ENCODE measurements around the gene H2BK1. TPM values are rescaled to one million over a fixed set of nuclear protein-coding genes. Genes with fewer than 3 reads are reported as not detected.

H2BK1 gene
- total RNA-seq, 1 experiment from 2014 or later = 0.69 TPM

- TF ChIP-seq EZH2phosphoT487 (IDR thresholded peaks at IDR 0.05; ENCODE audit: borderline replicate concordance) (no peak), SP1 (IDR thresholded peaks at IDR 0.05; ENCODE audit: low read depth) (no peak), MAX (IDR thresholded peaks at IDR 0.05) (no peak)
Observed at GRCh38 chr7:151226560-151226874, 16.2 kb upstream of the H2BK1 start (continued).

DNA sequence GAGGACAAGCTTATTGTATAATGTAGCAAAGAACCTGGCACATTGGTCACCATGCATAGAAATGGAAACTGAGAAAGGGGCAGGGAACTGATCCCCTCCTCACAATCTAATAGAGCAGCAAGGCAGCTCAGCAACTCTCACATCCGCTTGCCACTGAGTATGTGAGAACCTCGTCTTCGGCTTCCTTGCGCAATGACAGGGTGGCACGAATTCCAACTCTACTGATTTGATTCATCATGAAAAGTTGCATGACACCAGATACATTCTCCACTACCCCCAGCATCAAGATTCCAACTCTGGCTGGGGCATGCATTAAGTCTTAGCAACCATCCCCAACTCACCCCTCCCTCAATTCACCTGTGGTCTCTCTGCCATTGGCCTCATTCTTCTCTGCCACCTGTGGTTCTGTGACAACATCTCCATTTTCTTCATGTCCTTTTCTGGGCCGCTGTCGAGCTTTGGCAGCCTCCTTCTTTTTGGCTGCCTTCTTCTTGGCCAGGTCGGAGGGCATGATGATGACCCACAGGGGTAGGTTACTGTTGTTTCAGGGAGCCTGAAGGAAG lies 15.7 kb upstream of the H2BK1 start:
- Histone ChIP-seq H2AFZ (ENCODE audit: low read depth, low read length, poor library complexity, severe bottlenecking) (no peak overlapping the region), H3K4me2 (ENCODE audit: low read length) (peak overlapping the region; percentile 88), H4K20me1 (ENCODE audit: insufficient read depth) (no peaks in the 10 kb centered on the region), H3K9me2 (ENCODE audit: insufficient read depth) (no peaks in the 10 kb centered on the region), H3K9me3 (ENCODE audit: control insufficient read depth in 1 of 2, insufficient read depth in 1 of 2, low read depth in 1 of 2, low read length in 2 of 2) (no peaks in the 10 kb centered on the region), H3K4me3 (replicated peaks in 1 of 2; ENCODE audit: low read depth in 1 of 2, low read length in 2 of 2) (peak overlapping the region; percentile 76 to 83), H3K9ac (ENCODE audit: low read length) (peak overlapping the region; percentile 90), H3K4me1 (ENCODE audit: control insufficient read depth in 1 of 2, insufficient read depth in 2 of 2, low read length in 2 of 2) (peaks cover 9 to 17% of the 10 kb centered on the region in 2 experiments), H3K36me3 (ENCODE audit: control insufficient read depth in 1 of 2, insufficient read depth in 2 of 2, low read length in 2 of 2) (peaks cover 19 to 36% of the 10 kb centered on the region in 2 experiments; a peak in 3 of 4 replicates), H3K27ac (ENCODE audit: low read depth, low read length) (0 out of 2 replicates have a peak overlapping the region, but pooled peaks have one; percentile 66), H3K79me2 (ENCODE audit: insufficient read depth, low read length) (peaks cover 29% of the 10 kb centered on the region), H3K27me3 (ENCODE audit: insufficient read depth, low read length) (no peaks in the 10 kb centered on the region)
- POLR2A ChIA-PET = interaction anchor here (1.3 kb wide), 1 partner anchor 51 kb away, joined by 4 read pairs; no protein-coding TSS in a partner anchor
- CTCF ChIA-PET = no interaction called here
- ATAC-seq (no peak), DNase-seq (ENCODE audit: low read depth, low spot score) (no peak)
- intact Hi-C loops (cut with micrococcal nuclease) = no loop called here
- RAD21 ChIA-PET (ENCODE audit: low non-redundant PET in 1 of 2, low total read pairs in 2 of 2, uncharacterized antibody in 2 of 2, unreplicated experiment in 2 of 2) = no interaction called here
- no TSS peak for BruUV-seq (replicated peaks)
- TF ChIP-seq, protein P1, sequence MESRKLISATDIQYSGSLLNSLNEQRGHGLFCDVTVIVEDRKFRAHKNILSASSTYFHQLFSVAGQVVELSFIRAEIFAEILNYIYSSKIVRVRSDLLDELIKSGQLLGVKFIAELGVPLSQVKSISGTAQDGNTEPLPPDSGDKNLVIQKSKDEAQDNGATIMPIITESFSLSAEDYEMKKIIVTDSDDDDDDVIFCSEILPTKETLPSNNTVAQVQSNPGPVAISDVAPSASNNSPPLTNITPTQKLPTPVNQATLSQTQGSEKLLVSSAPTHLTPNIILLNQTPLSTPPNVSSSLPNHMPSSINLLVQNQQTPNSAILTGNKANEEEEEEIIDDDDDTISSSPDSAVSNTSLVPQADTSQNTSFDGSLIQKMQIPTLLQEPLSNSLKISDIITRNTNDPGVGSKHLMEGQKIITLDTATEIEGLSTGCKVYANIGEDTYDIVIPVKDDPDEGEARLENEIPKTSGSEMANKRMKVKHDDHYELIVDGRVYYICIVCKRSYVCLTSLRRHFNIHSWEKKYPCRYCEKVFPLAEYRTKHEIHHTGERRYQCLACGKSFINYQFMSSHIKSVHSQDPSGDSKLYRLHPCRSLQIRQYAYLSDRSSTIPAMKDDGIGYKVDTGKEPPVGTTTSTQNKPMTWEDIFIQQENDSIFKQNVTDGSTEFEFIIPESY (IDR thresholded peaks at IDR 0.05; ENCODE audit: extremely low read depth, insufficient replicate concordance, low read length) = no peak
- TF ChIP-seq SP1 (IDR thresholded peaks at IDR 0.05; ENCODE audit: low read depth) (no peak), FOSL1 (IDR thresholded peaks at IDR 0.05; ENCODE audit: low read depth) (no peak), ZNF274 (IDR thresholded peaks at IDR 0.05; ENCODE audit: low read depth, low read length) (no peak), EZH2 (IDR thresholded peaks at IDR 0.05) (no peak), EZH2phosphoT487 (IDR thresholded peaks at IDR 0.05; ENCODE audit: borderline replicate concordance) (no peak), CBX3 (IDR thresholded peaks at IDR 0.05; ENCODE audit: low read depth) (no peak), SRF (IDR thresholded peaks at IDR 0.05; ENCODE audit: low read depth) (no peak), POLR2A (IDR thresholded peaks at IDR 0.05; ENCODE audit: borderline replicate concordance, extremely low read depth, insufficient read depth, insufficient read length) (no peak), JUND (IDR thresholded peaks at IDR 0.05) (no peak), ZFX (IDR thresholded peaks at IDR 0.05) (no peak), ELF1 (IDR thresholded peaks at IDR 0.05; ENCODE audit: borderline replicate concordance, low read depth) (no peak), TCF7L2 (IDR thresholded peaks at IDR 0.05; ENCODE audit: borderline replicate concordance, extremely low read depth, insufficient read depth, insufficient read length) (no peak), RAD21 (IDR thresholded peaks at IDR 0.05; ENCODE audit: low read depth) (no peak)
- TF ChIP-seq, protein P2, sequence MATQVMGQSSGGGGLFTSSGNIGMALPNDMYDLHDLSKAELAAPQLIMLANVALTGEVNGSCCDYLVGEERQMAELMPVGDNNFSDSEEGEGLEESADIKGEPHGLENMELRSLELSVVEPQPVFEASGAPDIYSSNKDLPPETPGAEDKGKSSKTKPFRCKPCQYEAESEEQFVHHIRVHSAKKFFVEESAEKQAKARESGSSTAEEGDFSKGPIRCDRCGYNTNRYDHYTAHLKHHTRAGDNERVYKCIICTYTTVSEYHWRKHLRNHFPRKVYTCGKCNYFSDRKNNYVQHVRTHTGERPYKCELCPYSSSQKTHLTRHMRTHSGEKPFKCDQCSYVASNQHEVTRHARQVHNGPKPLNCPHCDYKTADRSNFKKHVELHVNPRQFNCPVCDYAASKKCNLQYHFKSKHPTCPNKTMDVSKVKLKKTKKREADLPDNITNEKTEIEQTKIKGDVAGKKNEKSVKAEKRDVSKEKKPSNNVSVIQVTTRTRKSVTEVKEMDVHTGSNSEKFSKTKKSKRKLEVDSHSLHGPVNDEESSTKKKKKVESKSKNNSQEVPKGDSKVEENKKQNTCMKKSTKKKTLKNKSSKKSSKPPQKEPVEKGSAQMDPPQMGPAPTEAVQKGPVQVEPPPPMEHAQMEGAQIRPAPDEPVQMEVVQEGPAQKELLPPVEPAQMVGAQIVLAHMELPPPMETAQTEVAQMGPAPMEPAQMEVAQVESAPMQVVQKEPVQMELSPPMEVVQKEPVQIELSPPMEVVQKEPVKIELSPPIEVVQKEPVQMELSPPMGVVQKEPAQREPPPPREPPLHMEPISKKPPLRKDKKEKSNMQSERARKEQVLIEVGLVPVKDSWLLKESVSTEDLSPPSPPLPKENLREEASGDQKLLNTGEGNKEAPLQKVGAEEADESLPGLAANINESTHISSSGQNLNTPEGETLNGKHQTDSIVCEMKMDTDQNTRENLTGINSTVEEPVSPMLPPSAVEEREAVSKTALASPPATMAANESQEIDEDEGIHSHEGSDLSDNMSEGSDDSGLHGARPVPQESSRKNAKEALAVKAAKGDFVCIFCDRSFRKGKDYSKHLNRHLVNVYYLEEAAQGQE (IDR thresholded peaks at IDR 0.05; ENCODE audit: low read depth) = no peak
- TF ChIP-seq, protein P3, sequence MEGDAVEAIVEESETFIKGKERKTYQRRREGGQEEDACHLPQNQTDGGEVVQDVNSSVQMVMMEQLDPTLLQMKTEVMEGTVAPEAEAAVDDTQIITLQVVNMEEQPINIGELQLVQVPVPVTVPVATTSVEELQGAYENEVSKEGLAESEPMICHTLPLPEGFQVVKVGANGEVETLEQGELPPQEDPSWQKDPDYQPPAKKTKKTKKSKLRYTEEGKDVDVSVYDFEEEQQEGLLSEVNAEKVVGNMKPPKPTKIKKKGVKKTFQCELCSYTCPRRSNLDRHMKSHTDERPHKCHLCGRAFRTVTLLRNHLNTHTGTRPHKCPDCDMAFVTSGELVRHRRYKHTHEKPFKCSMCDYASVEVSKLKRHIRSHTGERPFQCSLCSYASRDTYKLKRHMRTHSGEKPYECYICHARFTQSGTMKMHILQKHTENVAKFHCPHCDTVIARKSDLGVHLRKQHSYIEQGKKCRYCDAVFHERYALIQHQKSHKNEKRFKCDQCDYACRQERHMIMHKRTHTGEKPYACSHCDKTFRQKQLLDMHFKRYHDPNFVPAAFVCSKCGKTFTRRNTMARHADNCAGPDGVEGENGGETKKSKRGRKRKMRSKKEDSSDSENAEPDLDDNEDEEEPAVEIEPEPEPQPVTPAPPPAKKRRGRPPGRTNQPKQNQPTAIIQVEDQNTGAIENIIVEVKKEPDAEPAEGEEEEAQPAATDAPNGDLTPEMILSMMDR (IDR thresholded peaks at IDR 0.05 in 2 of 3, conservative IDR thresholded peaks at IDR 0.05 in 1 of 3; ENCODE audit: borderline replicate concordance in 1 of 3, insufficient read depth in 1 of 3, low read depth in 2 of 3, low read length in 2 of 3) = no peak

All from HCT116 (cell line).